Karpas-422 (cell line): ENCODE measurements around the gene CCDC61. TPM values are rescaled to one million over a fixed set of nuclear protein-coding genes. Genes with fewer than 3 reads are reported as not detected.

Experiments
- DNase-seq: peaks from one replicate; pipeline ENCODE4 v3.0.0-alpha.2; 2015
- H2AFZ ChIP-seq: fragments of 200-600 bp; sonication (generic); 2 replicates; pipeline ENCODE4 v1.6.1; 2014; ENCODE audit warnings: antibody characterized with exemption, low read length, mixed read lengths
- H3K27ac ChIP-seq: fragments of 200-600 bp; sonication (generic); 2 replicates; pipeline ENCODE4 v1.5.1; 2014; ENCODE audit warnings: mild to moderate bottlenecking, low read length, moderate library complexity
- H3K27me3 ChIP-seq: fragments of 200-600 bp; sonication (generic); 2 replicates; pipeline ENCODE4 v1.6.1; 2014; ENCODE audit warnings: low read length, mixed read lengths
- H3K36me3 ChIP-seq: fragments of 200-600 bp; sonication (generic); 2 replicates; pipeline ENCODE4 v1.6.1; 2014; ENCODE audit warnings: low read length, mixed read lengths; ENCODE audit not compliant: insufficient read depth
- H3K4me1 ChIP-seq: fragments of 200-600 bp; sonication (generic); 2 replicates; pipeline ENCODE4 v1.6.1; 2014; ENCODE audit warnings: mild to moderate bottlenecking, low read length, mixed read lengths
- H3K4me2 ChIP-seq: fragments of 200-600 bp; sonication (generic); 2 replicates; pipeline ENCODE4 v1.6.1; 2014; ENCODE audit warnings: low read length, low read depth, mild to moderate bottlenecking; ENCODE audit not compliant: poor library complexity, severe bottlenecking
- H3K4me3 ChIP-seq: fragments of 200-600 bp; sonication (generic); 2 replicates; pipeline ENCODE4 v1.5.1; 2014; ENCODE audit warnings: mild to moderate bottlenecking, antibody characterized with exemption, low read length, mixed read lengths
- H3K79me2 ChIP-seq: fragments of 200-600 bp; sonication (generic); 2 replicates; pipeline ENCODE4 v1.6.1; 2014; ENCODE audit warnings: mild to moderate bottlenecking, low read length, mixed read lengths
- H3K9ac ChIP-seq: fragments of 200-600 bp; sonication (generic); 2 replicates; pipeline ENCODE4 v1.6.0; 2014; ENCODE audit warnings: low read length
- H3K9me2 ChIP-seq: fragments of 200-600 bp; sonication (generic), shearing (Covaris generic); replicated peaks from 2 replicates; pipeline ENCODE4 v1.6.0; 2014; ENCODE audit warnings: mild to moderate bottlenecking, low read length, moderate library complexity; ENCODE audit not compliant: insufficient read depth
- H3K9me3 ChIP-seq: fragments of 300-700, 200-600 bp; sonication (generic); 2 replicates; pipeline ENCODE4 v1.6.1; 2014; ENCODE audit warnings: low read length, mixed read lengths
- H4K20me1 ChIP-seq: fragments of 200-600 bp; sonication (generic); 2 replicates; pipeline ENCODE4 v1.6.1; 2014; ENCODE audit warnings: mild to moderate bottlenecking, antibody characterized with exemption, low read length, low read depth; ENCODE audit not compliant: insufficient read depth
- total RNA-seq: library from RNA; depleted of rRNA; stranded (reverse); fragments of >200 nt; shearing (Covaris generic); gene quantifications from 2 replicates; pipeline ENCODE4 v1.2.3, GENCODE V29; 2014; ENCODE audit warnings: low replicate concordance; rRNA removed

The CCDC61 gene, protein sequence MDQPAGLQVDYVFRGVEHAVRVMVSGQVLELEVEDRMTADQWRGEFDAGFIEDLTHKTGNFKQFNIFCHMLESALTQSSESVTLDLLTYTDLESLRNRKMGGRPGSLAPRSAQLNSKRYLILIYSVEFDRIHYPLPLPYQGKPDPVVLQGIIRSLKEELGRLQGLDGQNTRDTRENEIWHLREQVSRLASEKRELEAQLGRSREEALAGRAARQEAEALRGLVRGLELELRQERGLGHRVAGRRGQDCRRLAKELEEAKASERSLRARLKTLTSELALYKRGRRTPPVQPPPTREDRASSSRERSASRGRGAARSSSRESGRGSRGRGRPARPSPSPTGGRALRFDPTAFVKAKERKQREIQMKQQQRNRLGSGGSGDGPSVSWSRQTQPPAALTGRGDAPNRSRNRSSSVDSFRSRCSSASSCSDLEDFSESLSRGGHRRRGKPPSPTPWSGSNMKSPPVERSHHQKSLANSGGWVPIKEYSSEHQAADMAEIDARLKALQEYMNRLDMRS
- 6.4 and 13.5 TPM in 2 replicates for total RNA-seq

DNA sequence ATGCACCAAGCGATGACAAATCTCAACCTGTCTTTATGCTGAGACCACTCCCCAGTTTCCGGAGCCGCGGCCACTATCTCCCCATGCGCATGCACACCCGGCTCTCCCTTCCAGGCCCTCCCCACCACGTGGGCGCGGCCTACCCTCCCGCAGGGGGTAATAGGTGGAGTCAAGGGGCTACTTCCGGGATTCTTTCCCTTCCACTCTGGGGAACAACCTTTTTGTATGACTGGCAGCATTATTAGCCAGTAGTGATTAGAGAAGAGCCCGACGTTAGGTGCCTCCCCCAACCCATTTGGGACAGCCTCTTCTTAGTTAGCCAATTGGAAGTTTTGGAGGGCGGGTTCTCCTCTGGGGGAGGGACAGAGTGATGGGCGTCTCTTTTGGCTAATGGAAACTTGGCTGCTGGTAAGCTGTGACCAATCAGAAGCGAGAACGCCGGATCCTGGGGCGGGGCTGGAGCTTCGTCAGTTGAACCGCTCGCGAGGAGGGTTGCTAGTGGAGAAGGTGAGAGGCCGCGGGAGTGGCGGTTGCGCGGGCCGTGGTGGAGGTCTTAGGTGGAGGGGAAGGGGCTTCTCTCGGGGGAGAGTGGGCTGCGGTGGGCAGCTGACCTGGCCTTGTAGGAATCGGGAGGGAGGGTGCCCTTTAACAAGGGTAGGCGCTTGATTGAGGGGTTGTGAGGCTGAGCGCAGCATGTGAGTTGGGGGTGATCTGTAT lies at the start of gene CCDC61:
Gene CCDC61, plus strand, starts transcription at position 470 of the 717 bp plus-strand sequence. CDS start 7,552 bp downstream, outside the sequence.
- Histone ChIP-seq H3K36me3 (no peaks in the 10 kb centered on the region), H3K4me3 (peak within 1 kb of the TSS; percentile 92)

DNA sequence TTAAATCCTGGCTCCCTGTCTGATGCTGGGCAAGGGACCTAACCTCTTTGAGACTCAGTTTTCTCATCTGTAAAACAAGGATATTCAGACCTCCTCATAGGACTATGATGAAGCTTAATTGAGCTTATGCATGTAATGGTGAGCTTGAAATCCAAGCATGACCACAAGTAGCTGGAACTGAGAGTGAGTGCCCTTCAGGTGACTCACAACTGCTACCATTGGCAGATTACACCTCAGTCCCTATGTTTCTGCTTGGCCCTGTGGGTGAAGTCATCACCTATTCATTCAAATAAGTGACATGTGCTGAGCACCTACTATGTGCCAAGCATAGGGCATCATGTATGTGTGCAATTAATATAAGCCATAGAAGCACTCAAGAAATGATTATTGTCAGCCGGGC lies 47.3 kb upstream of the CCDC61 start:
- H3K36me3 ChIP-seq: no peaks in the 10 kb centered on the region
- no peaks in the 10 kb centered on the region for H3K9me2 ChIP-seq
- H3K4me2 ChIP-seq: no peak overlapping the region
- H4K20me1 ChIP-seq: no peaks in the 10 kb centered on the region
- H3K4me3 ChIP-seq: no peak overlapping the region
- no peak overlapping the region for H3K27ac ChIP-seq
- no peak overlapping the region for H2AFZ ChIP-seq
- H3K4me1 ChIP-seq: no peaks in the 10 kb centered on the region
- DNase-seq: no peak
- H3K9me3 ChIP-seq: no peaks in the 10 kb centered on the region
- H3K79me2 ChIP-seq: no peaks in the 10 kb centered on the region
- no peaks in the 10 kb centered on the region for H3K27me3 ChIP-seq
- H3K9ac ChIP-seq: no peak overlapping the region

More for the DNA sequence above, at the start of gene CCDC61:
- DNase-seq: peak; percentile 100
- peaks cover 13% of the 10 kb centered on the region for H3K79me2 ChIP-seq
- H3K4me1 ChIP-seq: peaks cover 29% of the 10 kb centered on the region
- peak within 1 kb of the TSS; percentile 85 for H3K9ac ChIP-seq
- no peaks in the 10 kb centered on the region for H3K9me3 ChIP-seq
- H2AFZ ChIP-seq: peak within 1 kb of the TSS; percentile 72
- H3K27ac ChIP-seq: no peak within 1 kb of the TSS
- no peaks in the 10 kb centered on the region for H3K9me2 ChIP-seq
- H3K27me3 ChIP-seq: no peaks in the 10 kb centered on the region
- H3K4me2 ChIP-seq: peak within 1 kb of the TSS; percentile 94
- H4K20me1 ChIP-seq: peaks cover 6% of the 10 kb centered on the region; the same call in 1 of the 2 replicates

DNA sequence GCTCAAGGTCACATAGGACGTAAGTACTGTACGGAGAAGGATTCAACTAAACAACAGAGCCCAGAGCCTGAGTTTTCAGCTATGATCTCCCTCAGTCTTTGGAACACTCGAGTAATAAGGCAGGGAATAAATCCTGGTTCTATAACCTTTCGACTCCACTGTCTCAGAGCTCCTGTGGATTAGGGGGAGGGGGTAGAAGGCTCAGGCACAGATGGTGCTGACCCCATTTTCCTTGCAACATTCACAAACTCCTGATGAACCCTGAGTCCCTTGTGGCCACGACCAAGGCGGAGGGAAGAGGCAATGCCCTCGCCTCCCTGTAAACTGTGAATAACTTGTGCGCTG lies 43.0 kb upstream of the CCDC61 start:
- Histone ChIP-seq H3K4me3 (no peak overlapping the region), H3K4me2 (no peak overlapping the region), H3K27me3 (no peaks in the 10 kb centered on the region)

DNA sequence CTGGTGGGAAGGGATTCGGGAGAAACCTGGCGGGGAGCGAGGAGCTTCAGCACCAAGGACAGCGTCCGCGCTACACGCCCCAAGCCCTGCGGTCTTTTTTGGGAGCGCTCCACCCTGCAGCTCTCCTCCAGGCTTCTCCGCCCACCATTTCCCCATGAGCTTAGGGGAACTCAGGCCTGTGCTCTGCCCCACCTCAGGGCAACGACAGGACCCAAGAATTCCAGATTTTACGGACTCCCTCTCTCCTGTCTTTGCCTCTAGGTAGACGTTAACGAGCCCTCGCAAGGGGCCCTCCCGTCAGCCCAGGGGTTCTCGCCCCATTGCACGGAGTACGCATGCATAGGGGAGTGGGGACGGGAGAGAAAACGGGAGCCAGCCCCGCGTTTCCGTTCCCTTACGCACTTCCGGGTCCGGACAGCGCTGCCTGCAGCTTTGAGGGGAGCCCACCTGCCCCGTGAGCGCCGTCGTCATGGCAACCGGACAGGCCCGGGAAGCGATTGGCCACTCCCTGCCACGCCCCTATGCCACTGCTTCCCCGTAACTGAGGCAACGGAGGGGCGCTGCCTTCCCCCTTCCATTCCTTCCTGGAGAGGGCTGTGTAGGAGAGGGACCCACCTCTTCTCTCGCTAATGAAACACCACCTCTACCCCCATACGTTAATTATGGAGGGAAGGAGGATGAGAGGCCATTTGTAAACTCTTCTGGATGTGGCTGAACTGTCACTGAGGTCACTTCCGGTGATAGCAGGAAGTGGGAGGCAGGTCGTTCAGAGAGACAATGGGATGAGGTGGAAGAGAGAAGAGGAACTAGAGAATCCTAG lies 42.4 kb upstream of the CCDC61 start:
- Histone ChIP-seq H3K9me2 (no peaks in the 10 kb centered on the region), H2AFZ (no peak overlapping the region), H3K9ac (no peak overlapping the region), H4K20me1 (no peaks in the 10 kb centered on the region), H3K36me3 (no peaks in the 10 kb centered on the region), H3K4me2 (no peak overlapping the region), H3K4me1 (no peaks in the 10 kb centered on the region), H3K27me3 (no peaks in the 10 kb centered on the region), H3K9me3 (no peaks in the 10 kb centered on the region), H3K4me3 (no peak overlapping the region), H3K27ac (no peak overlapping the region), H3K79me2 (no peaks in the 10 kb centered on the region)
- no peak for DNase-seq

More for the DNA sequence above, 43.0 kb upstream of the CCDC61 start:
- Histone ChIP-seq H3K9me2 (no peaks in the 10 kb centered on the region), H3K27ac (no peak overlapping the region), H2AFZ (no peak overlapping the region), H3K9ac (no peak overlapping the region), H3K9me3 (no peaks in the 10 kb centered on the region), H3K79me2 (no peaks in the 10 kb centered on the region), H3K36me3 (no peaks in the 10 kb centered on the region), H3K4me1 (no peaks in the 10 kb centered on the region), H4K20me1 (no peaks in the 10 kb centered on the region)
- no peak for DNase-seq

DNA sequence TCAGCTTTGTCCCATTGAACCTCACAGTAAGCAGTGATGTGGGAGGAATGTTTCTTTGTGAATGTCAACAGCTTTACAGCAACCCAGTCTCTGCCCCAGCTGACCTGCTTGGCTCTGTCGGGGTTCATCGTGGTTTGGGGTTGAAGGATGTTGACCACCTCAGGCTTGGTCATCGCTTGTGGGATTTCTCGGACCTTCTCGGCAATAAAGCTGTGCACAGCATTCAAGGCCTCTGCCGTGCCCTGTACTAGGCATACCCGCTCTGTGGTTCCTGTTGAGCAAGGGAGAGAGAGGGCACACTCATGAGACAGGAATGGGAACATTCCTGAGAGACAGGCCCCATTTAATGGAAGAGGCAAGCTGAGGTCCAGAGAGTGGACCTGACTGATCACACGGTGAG lies 41.6 kb upstream of the CCDC61 start:
- Histone ChIP-seq H4K20me1 (no peaks in the 10 kb centered on the region), H3K4me1 (no peaks in the 10 kb centered on the region), H3K4me3 (no peak overlapping the region), H3K9me2 (no peaks in the 10 kb centered on the region), H2AFZ (no peak overlapping the region), H3K36me3 (no peaks in the 10 kb centered on the region), H3K27ac (no peak overlapping the region), H3K4me2 (no peak overlapping the region), H3K79me2 (no peaks in the 10 kb centered on the region), H3K27me3 (no peaks in the 10 kb centered on the region), H3K9ac (no peak overlapping the region), H3K9me3 (no peaks in the 10 kb centered on the region)
- DNase-seq: no peak

DNA sequence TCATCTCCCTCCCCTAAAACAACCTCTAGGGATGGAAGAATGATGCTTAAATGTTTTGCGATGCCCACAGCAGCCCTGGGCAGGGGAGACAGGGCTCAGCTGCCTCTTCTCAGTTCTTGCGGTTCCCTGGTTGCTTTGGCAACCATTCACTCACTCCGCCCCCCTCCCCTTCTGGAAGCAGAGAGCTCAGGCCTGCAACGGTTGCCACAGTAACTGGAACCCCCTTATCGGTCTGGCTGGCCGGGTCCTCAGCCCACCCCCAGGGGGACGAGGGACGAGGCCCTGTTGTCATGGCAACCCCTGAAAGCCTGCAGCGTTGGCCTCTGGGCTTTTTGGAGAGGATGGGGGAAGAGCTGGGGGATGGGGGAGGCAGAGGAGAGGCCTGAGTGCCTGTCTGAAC lies 41.1 kb upstream of the CCDC61 start:
- H3K9me2 ChIP-seq: no peaks in the 10 kb centered on the region
- no peaks in the 10 kb centered on the region for H3K36me3 ChIP-seq
- no peak overlapping the region for H3K27ac ChIP-seq
- no peak overlapping the region for H3K4me2 ChIP-seq
- no peaks in the 10 kb centered on the region for H3K9me3 ChIP-seq
- H2AFZ ChIP-seq: no peak overlapping the region
- H3K79me2 ChIP-seq: no peaks in the 10 kb centered on the region
- DNase-seq: no peak
- no peak overlapping the region for H3K9ac ChIP-seq
- H3K4me3 ChIP-seq: no peak overlapping the region
- H4K20me1 ChIP-seq: no peaks in the 10 kb centered on the region
- H3K4me1 ChIP-seq: no peaks in the 10 kb centered on the region
- no peaks in the 10 kb centered on the region for H3K27me3 ChIP-seq

DNA sequence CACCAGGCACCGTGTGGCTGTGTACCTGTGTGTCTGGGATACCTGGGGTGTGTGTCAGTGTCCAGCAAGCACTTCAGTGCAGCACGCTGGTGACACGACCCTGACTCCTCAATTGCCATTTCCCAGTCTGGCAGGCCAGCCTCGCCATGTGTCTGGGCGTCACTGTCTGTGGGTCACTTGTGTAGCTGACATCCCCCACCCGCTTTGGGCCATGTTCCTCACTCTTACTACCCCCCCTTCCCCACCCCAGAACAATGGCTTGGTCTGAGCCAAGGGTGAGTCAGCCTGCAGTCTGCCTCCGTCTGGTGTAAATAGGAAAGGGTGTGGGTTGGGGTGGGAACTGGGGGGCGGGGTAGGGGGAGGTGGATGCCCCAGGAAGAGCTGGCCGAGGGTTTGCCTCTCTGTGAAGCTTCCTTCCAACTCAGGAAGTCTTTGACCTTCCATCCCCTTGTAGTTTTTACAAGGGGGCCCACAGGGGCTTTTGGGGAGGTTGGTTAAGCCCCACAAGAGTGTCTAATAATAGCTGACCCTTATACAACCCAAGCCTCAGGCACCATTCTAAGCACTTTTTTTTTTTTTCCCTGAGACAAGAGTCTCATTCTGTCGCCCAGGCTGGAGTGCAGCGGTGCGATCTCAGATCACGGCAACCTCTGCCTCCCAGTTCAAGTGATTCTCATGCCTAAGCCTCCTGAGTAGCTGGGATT lies 39.2 kb upstream of the CCDC61 start:
- Histone ChIP-seq H3K4me1 (peaks cover 6% of the 10 kb centered on the region; the same call in 1 of the 2 replicates), H3K9me3 (no peaks in the 10 kb centered on the region), H3K79me2 (no peaks in the 10 kb centered on the region), H3K4me3 (no peak overlapping the region), H2AFZ (no peak overlapping the region), H3K36me3 (no peaks in the 10 kb centered on the region), H3K27ac (no peak overlapping the region), H3K9ac (no peak overlapping the region), H4K20me1 (no peaks in the 10 kb centered on the region), H3K4me2 (no peak overlapping the region), H3K9me2 (no peaks in the 10 kb centered on the region), H3K27me3 (no peaks in the 10 kb centered on the region)
- no peak for DNase-seq
